H1 (cell line): ENCODE measurements around the gene MAP2K5. TPM values are rescaled to one million over a fixed set of nuclear protein-coding genes. Genes with fewer than 3 reads are reported as not detected.

Experiments used
- CTCF ChIA-PET: fragments of 300-600 bp; sonication (Branson Sonifier 250); formaldehyde crosslinking; loops from one replicate; lab custom pipeline; 2021; ENCODE audit not compliant: partially characterized antibody; lab: Charles Lee
- POLR2A ChIA-PET: fragments of 300-600 bp; sonication (Branson Sonifier 250); formaldehyde crosslinking; loops from one replicate; lab custom pipeline; 2021; ENCODE audit warnings: inconsistent platforms; ENCODE audit not compliant: partially characterized antibody; lab: Charles Lee
- DNase-seq, 2 experiments: peaks; one replicate each; pipeline versions ENCODE4 v3.0.0 to v3.0.0-alpha.2; 2010 to 2022; ENCODE audit warnings: low spot score in 2 of 2, low read depth in 1 of 2, mixed read lengths in 1 of 2
- FAIRE-seq: peaks from 2 replicates; lab custom pipeline; 2011; peaks lifted over from hg19 to GRCh38; lab: Jason Lieb, UNC
- H2AFZ ChIP-seq: 2 replicates; pipeline ENCODE4 v1.8.1; 2012; ENCODE audit warnings: low read length, inconsistent platforms
- H2AK5ac ChIP-seq: 2 replicates; pipeline ENCODE4 v1.6.1; 2013; ENCODE audit warnings: low read depth, low read length
- H2BK120ac ChIP-seq: replicated peaks from 2 replicates; pipeline ENCODE3; 2013; ENCODE audit warnings: low read depth, low read length, inconsistent platforms
- H2BK12ac ChIP-seq: 2 replicates; pipeline ENCODE4 v1.6.1; 2013; ENCODE audit warnings: low read depth, low read length
- H2BK15ac ChIP-seq: 2 replicates; pipeline ENCODE4 v1.6.1; 2013; ENCODE audit warnings: low read length
- H2BK20ac ChIP-seq: 2 replicates; pipeline ENCODE4 v1.6.1; 2013; ENCODE audit warnings: low read length
- H2BK5ac ChIP-seq: 2 replicates; pipeline ENCODE4 v1.6.1; 2013; ENCODE audit warnings: low read depth, low read length
- H3K14ac ChIP-seq: 2 replicates; pipeline ENCODE4 v1.6.1; 2013; ENCODE audit warnings: inconsistent platforms; ENCODE audit not compliant: insufficient read length
- H3K18ac ChIP-seq: 2 replicates; pipeline ENCODE4 v1.6.1; 2013; ENCODE audit warnings: low read length; ENCODE audit errors: extremely low read depth
- H3K23ac ChIP-seq: 2 replicates; pipeline ENCODE4 v1.6.1; 2013; ENCODE audit warnings: inconsistent platforms; ENCODE audit not compliant: insufficient read length
- H3K23me2 ChIP-seq: 2 replicates; pipeline ENCODE4 v1.6.1; 2013; ENCODE audit warnings: low read depth, low read length
- H3K27ac ChIP-seq: 2 replicates; pipeline ENCODE4 v1.6.1; 2011; ENCODE audit warnings: low read depth, low read length, inconsistent platforms
- H3K27me3 ChIP-seq, 4 experiments: replicated peaks in 1 of 4; 1 replicate in 1 of 4; 2 replicates in 3 of 4; pipeline versions ENCODE4 v1.6.1 to v1.8.1; 2011 to 2013; ENCODE audit warnings: low read length in 3 of 4, mild to moderate bottlenecking in 3 of 4, inconsistent platforms in 2 of 4, mixed read lengths in 2 of 4, moderate library complexity in 1 of 4; ENCODE audit not compliant: control insufficient read depth in 3 of 4, insufficient read depth in 3 of 4; ENCODE audit errors: extremely low read depth in 1 of 4
- H3K36me3 ChIP-seq, 4 experiments: 2 replicates each; pipeline versions ENCODE4 v1.6.1 to v1.8.1; 2011 to 2013; ENCODE audit warnings: mild to moderate bottlenecking in 4 of 4, low read length in 3 of 4, moderate library complexity in 2 of 4, control low read depth in 1 of 4, inconsistent platforms in 1 of 4; ENCODE audit not compliant: insufficient read depth in 4 of 4, control insufficient read depth in 2 of 4
- H3K4ac ChIP-seq: replicated peaks from 2 replicates; pipeline ENCODE3; 2013; ENCODE audit warnings: low read length, low read depth, mixed read lengths, inconsistent platforms; ENCODE audit not compliant: insufficient read length
- H3K4me1 ChIP-seq, 4 experiments: replicated peaks in 1 of 4; 1 replicate in 1 of 4; 2 replicates in 3 of 4; pipeline versions ENCODE4 v1.6.1 to v1.8.1; 2011 to 2013; ENCODE audit warnings: low read length in 3 of 4, inconsistent platforms in 2 of 4, mixed read lengths in 1 of 4; ENCODE audit not compliant: insufficient read depth in 4 of 4, control insufficient read depth in 3 of 4
- H3K4me2 ChIP-seq, 2 experiments: 2 replicates each; pipeline versions ENCODE4 v1.6.1 to v1.8.1; 2011 to 2013; ENCODE audit warnings: low read depth in 2 of 2, low read length in 2 of 2, control low read depth in 1 of 2, inconsistent platforms in 1 of 2, mild to moderate bottlenecking in 1 of 2; ENCODE audit not compliant: insufficient read depth in 1 of 2
- H3K4me3 ChIP-seq, 4 experiments: fragments of 200-600, 300-600 bp in 1 of 4; sonication (generic), shearing (Covaris generic), sonication (Bioruptor Twin) in 1 of 4; 2 replicates each; pipeline versions ENCODE4 v1.5.1 to v1.8.1; 2011 to 2016; ENCODE audit warnings: low read length in 4 of 4, low read depth in 3 of 4, control low read depth in 2 of 4, inconsistent platforms in 2 of 4, mild to moderate bottlenecking in 2 of 4, mixed read lengths in 1 of 4, moderate library complexity in 1 of 4; ENCODE audit not compliant: insufficient read depth in 2 of 4; ENCODE audit errors: extremely low read depth in 1 of 4
- H3K56ac ChIP-seq: replicated peaks from 2 replicates; pipeline ENCODE3; 2013; ENCODE audit warnings: low read depth, mild to moderate bottlenecking, mixed read lengths, low read length, inconsistent platforms; ENCODE audit not compliant: insufficient read length
- H3K79me1 ChIP-seq: 2 replicates; pipeline ENCODE4 v1.6.1; 2013; ENCODE audit warnings: low read depth, low read length, control low read depth
- H3K79me2 ChIP-seq, 2 experiments: 2 replicates each; pipeline versions ENCODE4 v1.6.1 to v1.8.1; 2012 to 2013; ENCODE audit warnings: low read length in 2 of 2, mild to moderate bottlenecking in 2 of 2, inconsistent platforms in 1 of 2; ENCODE audit not compliant: insufficient read depth in 2 of 2, control insufficient read depth in 1 of 2
- H3K9ac ChIP-seq, 4 experiments: replicated peaks in 1 of 4; 1 replicate in 1 of 4; 2 replicates in 3 of 4; pipeline versions ENCODE4 v1.6.1 to v1.8.1; 2011 to 2013; ENCODE audit warnings: low read depth in 3 of 4, low read length in 3 of 4, control low read depth in 2 of 4, mild to moderate bottlenecking in 2 of 4, moderate library complexity in 2 of 4, inconsistent platforms in 1 of 4; ENCODE audit errors: extremely low read depth in 1 of 4
- H3K9me3 ChIP-seq, 2 experiments: 2 replicates each; pipeline versions ENCODE4 v1.6.1 to v1.8.1; 2012 to 2013; ENCODE audit warnings: mild to moderate bottlenecking in 2 of 2, moderate library complexity in 2 of 2, control low read depth in 1 of 2, inconsistent platforms in 1 of 2, low read depth in 1 of 2, low read length in 1 of 2, mixed read lengths in 1 of 2; ENCODE audit not compliant: insufficient read depth in 2 of 2
- H4K20me1 ChIP-seq, 2 experiments: replicated peaks in 1 of 2; 2 replicates each; pipeline versions ENCODE3 to v1.8.1; 2011 to 2013; ENCODE audit warnings: inconsistent platforms in 2 of 2, low read length in 2 of 2, mild to moderate bottlenecking in 1 of 2; ENCODE audit not compliant: insufficient read depth in 2 of 2, control insufficient read depth in 1 of 2
- H4K5ac ChIP-seq: 2 replicates; pipeline ENCODE4 v1.6.1; 2013; ENCODE audit warnings: low read length, low read depth, mixed read lengths, inconsistent platforms; ENCODE audit not compliant: insufficient read length
- H4K8ac ChIP-seq: 2 replicates; pipeline ENCODE4 v1.8.0; 2013; ENCODE audit warnings: mild to moderate bottlenecking, moderate library complexity, low read length, inconsistent platforms; ENCODE audit not compliant: insufficient read depth; ENCODE audit errors: extremely low read depth
- H4K91ac ChIP-seq: replicated peaks from 2 replicates; pipeline ENCODE3; 2013; ENCODE audit warnings: low read length, mixed read lengths, inconsistent platforms; ENCODE audit not compliant: insufficient read length
- CEBPB ChIP-seq: IDR thresholded peaks from 2 replicates; pipeline ENCODE4 v1.6.1; 2012; ENCODE audit warnings: low read depth, low read length
- EP300 ChIP-seq, 2 experiments: IDR thresholded peaks; 1 replicate in 1 of 2; 2 replicates in 1 of 2; pipeline ENCODE4 v1.6.1; 2011 to 2012; ENCODE audit warnings: low read depth in 2 of 2, low read length in 2 of 2, mild to moderate bottlenecking in 2 of 2, borderline replicate concordance in 1 of 2, inconsistent platforms in 1 of 2, moderate library complexity in 1 of 2
- WGBS, 2 experiments: shearing (Covaris generic) in 1 of 2; methylation state at CpG; one replicate each; pipeline versions ENCODE4 v1.1.6 to v1.1.7; 2013 to 2015; ENCODE audit warnings: low lambda C conversion rate in 2 of 2, mixed read lengths in 2 of 2, inconsistent platforms in 1 of 2, low coverage in 1 of 2, missing lambda C conversion rate in 1 of 2; ENCODE audit not compliant: insufficient replicate concordance in 2 of 2, insufficient coverage in 1 of 2, insufficient read length in 1 of 2; ENCODE audit errors: extremely low coverage in 1 of 2, missing lambda C conversion rate in 1 of 2; 5-methylcytosine and 5-hydroxymethylcytosine counted together
- polyA plus RNA-seq, 7 experiments: library from polyadenylated mRNA; depleted of rRNA in 3 of 7; stranded (reverse) in 5 of 7; unstranded in 2 of 7; fragments of >200 nt in 5 of 7; fragments of 200-250 nt in 2 of 7; gene quantifications; 1 replicate in 5 of 7; 2 replicates in 1 of 7; 4 replicates in 1 of 7; pipeline versions ENCODE4 v1.2.1 to v1.2.3, GENCODE V29; 2011 to 2013; ENCODE audit warnings: missing spikeins in 2 of 7, mixed read lengths in 2 of 7
- total RNA-seq: library from RNA; stranded (reverse); fragmentation: NEBNext Ultra II Directional; extraction: Animal tissue kit (Norgen Biotek cat#: 25700); gene quantifications from 2 replicates; pipeline ENCODE4 v1.2.1, GENCODE V29; 2021

Gene MAP2K5
- total and polyA plus RNA-seq, 2 of the 8 experiments (the other 6 are each of a cell fraction or from before 2014, with no cell fraction given), result 4.4 to 15.8 TPM

DNA sequence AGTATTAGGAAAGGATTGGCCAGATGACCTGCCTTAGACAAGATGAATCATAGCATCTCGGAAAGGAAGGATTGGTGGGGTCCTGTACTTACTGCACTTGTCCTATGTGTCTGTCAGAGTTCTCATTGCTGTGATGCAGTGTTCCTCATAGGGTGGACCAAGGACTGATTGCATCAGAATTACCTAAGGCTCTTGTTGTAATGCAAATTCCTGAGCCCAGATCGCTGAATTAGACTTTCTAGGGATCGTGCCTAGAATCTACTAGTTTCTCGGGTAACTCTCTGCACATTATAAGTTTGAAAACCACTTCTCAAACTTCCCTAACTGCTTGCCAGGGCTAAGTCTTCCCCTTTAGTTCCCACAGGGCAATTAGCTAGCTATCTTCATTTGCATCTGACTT is 207.9 kb downstream of the MAP2K5 start:
- Histone ChIP-seq H3K23ac (no peak overlapping the region), H3K23me2 (no peaks in the 10 kb centered on the region), H2AK5ac (no peak overlapping the region), H4K8ac (no peak overlapping the region), H2BK5ac (no peak overlapping the region), H3K27ac (no peak overlapping the region), H3K4me3 (no peak overlapping the region; a peak in 1 of 8 replicates), H3K27me3 (no peaks in the 10 kb centered on the region), H4K5ac (no peak overlapping the region), H3K4me2 (peak overlapping the region; percentile 15 to 36; a peak in 3 of 4 replicates), H3K9ac (no peak overlapping the region; a peak in 1 of 7 replicates), H3K18ac (0 out of 2 replicates have a peak overlapping the region, but pooled peaks have one; percentile 14), H3K79me2 (no peaks in the 10 kb centered on the region), H3K56ac (no peak overlapping the region), H3K36me3 (no peaks in the 10 kb centered on the region), H2BK15ac (no peak overlapping the region), H2AFZ (no peak overlapping the region), H4K91ac (no peak overlapping the region), H4K20me1 (no peaks in the 10 kb centered on the region), H2BK20ac (no peak overlapping the region), H3K14ac (no peak overlapping the region), H3K4me1 (peaks cover 0 to 12% (median 6%) of the 10 kb centered on the region in 4 experiments; a peak in 6 of 7 replicates), H2BK120ac (no peak overlapping the region), H3K4ac (no peak overlapping the region), H3K79me1 (no peaks in the 10 kb centered on the region), H3K9me3 (no peaks in the 10 kb centered on the region), H2BK12ac (peak overlapping the region; percentile 62; the same call in 1 of the 2 replicates)
- DNase-seq, result no peak
- peak; percentile 60 for FAIRE-seq
- ChIA-PET CTCF (interaction anchor here (0.6 to 0.9 kb wide), 2 partner anchors 137 to 847 kb away, joined by 3 read pairs; no protein-coding TSS in a partner anchor), POLR2A (no interaction called here)
- TF ChIP-seq CEBPB (peak; percentile 95), EP300 (IDR thresholded peaks at IDR 0.05; ENCODE audit: borderline replicate concordance in 1 of 2, low read depth in 2 of 2, low read length in 2 of 2) (no peak)
- 67% methylated on average over 4 of the region's 4 CpGs; no CpG with 5 or more reads in 1 of the 2 experiments for WGBS, 2 experiments
